Nephron (organoid): Measurements from ENCODE around the gene RIPK4.
A peak's percentile ranks its signal among the peaks of the same experiment; 100 is the strongest.
"Not testable (repeated sequence)": the region's sequence is repeated elsewhere in the genome, so short reads cannot be mapped to it uniquely, and the experiment has no call there.

Source experiments
- H3K27ac Mint-ChIP-seq, 3 experiments: 2 replicates each; pipeline ENCODE4 v1.8.0; 2020; ENCODE audit warnings: mixed read lengths in 3 of 3, mild to moderate bottlenecking in 2 of 3, moderate library complexity in 1 of 3
- H3K27me3 Mint-ChIP-seq: 2 replicates; pipeline ENCODE4 v1.8.0; 2021; ENCODE audit warnings: low read depth, mild to moderate bottlenecking, moderate library complexity, mixed read lengths
- H3K36me3 Mint-ChIP-seq: 2 replicates; pipeline ENCODE4 v1.8.0; 2020; ENCODE audit warnings: low read depth, mixed read lengths
- H3K4me1 Mint-ChIP-seq: 2 replicates; pipeline ENCODE4 v1.8.0; 2020; ENCODE audit warnings: mixed read lengths
- H3K4me3 Mint-ChIP-seq, 3 experiments: 2 replicates each; pipeline ENCODE4 v1.8.0; 2020; ENCODE audit warnings: mild to moderate bottlenecking in 3 of 3, mixed read lengths in 3 of 3, moderate library complexity in 2 of 3
- H3K9me3 Mint-ChIP-seq: 2 replicates; pipeline ENCODE4 v1.8.0; 2020; ENCODE audit warnings: mixed read lengths
- CTCF ChIP-seq, 3 experiments: fragments of 200-600 bp; sonication (generic); IDR thresholded peaks; one replicate each; pipeline ENCODE4 v1.5.0; 2021; ENCODE audit warnings: antibody characterized with exemption in 3 of 3; ENCODE audit not compliant: unreplicated experiment in 3 of 3

Gene RIPK4

DNA sequence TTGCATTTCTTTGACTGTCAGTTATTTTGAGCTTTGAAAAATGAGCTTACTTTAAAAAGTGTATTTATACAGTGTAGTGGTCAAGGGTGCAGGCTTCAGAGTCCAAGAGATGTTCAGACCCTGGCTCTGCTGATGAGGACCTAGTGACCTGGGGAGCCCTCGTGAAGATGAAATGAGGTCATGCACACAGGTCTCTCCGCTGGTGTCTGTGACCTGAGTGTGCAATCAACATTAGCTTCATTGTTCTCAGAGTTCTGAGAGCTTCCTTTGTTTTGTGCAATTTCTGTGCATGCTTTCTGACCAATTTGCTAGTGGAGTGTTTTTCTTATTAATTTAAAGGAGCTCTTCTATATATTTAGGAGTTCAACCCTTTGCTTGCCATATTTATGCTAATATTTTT, 71.3 kb downstream of the RIPK4 start:
- no peak overlapping the region for H3K27ac Mint-ChIP-seq
- peaks cover 21% of the 10 kb centered on the region for H3K27me3 Mint-ChIP-seq
- TF ChIP-seq CTCF (IDR thresholded peaks at IDR 0.05; ENCODE audit: unreplicated experiment in 3 of 3) = no peak
- H3K4me1 Mint-ChIP-seq = peaks cover 10% of the 10 kb centered on the region
- H3K9me3 Mint-ChIP-seq = peaks cover 4% of the 10 kb centered on the region
- no peak overlapping the region for H3K4me3 Mint-ChIP-seq
- H3K36me3 Mint-ChIP-seq = peaks cover 3% of the 10 kb centered on the region

DNA sequence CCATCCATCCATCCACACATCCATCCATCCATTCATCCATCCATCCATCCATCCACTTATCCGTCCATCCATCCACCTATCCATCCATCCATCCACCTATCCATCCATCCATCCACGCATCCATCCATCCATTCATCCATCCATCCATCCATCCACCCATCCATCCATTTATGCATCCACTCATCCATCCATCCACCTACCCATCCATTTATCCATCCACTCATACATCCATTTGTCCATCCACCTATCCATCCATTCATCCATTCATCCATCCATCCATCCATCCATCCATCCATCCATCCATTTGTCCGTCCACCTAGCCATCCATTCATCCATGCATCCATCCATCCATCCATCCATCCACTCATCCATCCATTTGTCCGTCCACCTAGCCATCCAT, 72.8 kb downstream of the RIPK4 start:
- not testable (repeated sequence) for H3K4me1 Mint-ChIP-seq, H3K36me3 Mint-ChIP-seq, H3K4me3 Mint-ChIP-seq, H3K9me3 Mint-ChIP-seq
- Mint-ChIP-seq H3K27ac (peak overlapping the region in 1 of 3 experiments; percentile 4), H3K27me3 (peaks cover 20% of the 10 kb centered on the region)

- Mint-ChIP-seq H3K4me1 (peaks cover 10% of the 10 kb centered on the region), H3K27me3 (peaks cover 20% of the 10 kb centered on the region), H3K36me3 (peaks cover 3% of the 10 kb centered on the region), H3K27ac (no peak overlapping the region), H3K4me3 (no peak overlapping the region), H3K9me3 (peaks cover 4% of the 10 kb centered on the region)
- no peak for TF ChIP-seq CTCF (IDR thresholded peaks at IDR 0.05; ENCODE audit: unreplicated experiment in 3 of 3)
Observed at GRCh38 chr21:41692185-41692565, 74.7 kb downstream of the RIPK4 start.

- TF ChIP-seq CTCF (IDR thresholded peaks at IDR 0.05; ENCODE audit: unreplicated experiment in 3 of 3) = no peak
- Mint-ChIP-seq H3K4me1 (peaks cover 10% of the 10 kb centered on the region), H3K27me3 (peaks cover 23% of the 10 kb centered on the region), H3K27ac (no peak overlapping the region), H3K9me3 (peaks cover 4% of the 10 kb centered on the region), H3K4me3 (no peak overlapping the region), H3K36me3 (peaks cover 3% of the 10 kb centered on the region)
Observed at GRCh38 chr21:41691205-41692184, 75.4 kb downstream of the RIPK4 start.
